GM21528 (cell line): Measurements from ENCODE around the gene HLA-G.

ENCODE experiments used
- ATAC-seq: cut with Tn5 transposase; IDR thresholded peaks from one replicate; pipeline ENCODE4 v1.9.1; 2021; ENCODE audit warnings: mild to moderate bottlenecking, moderate library complexity; ENCODE audit not compliant: unreplicated experiment, low FRiP score

Gene HLA-G

GRCh38 chr6:29815118-29815750, 12.4 kb upstream of the HLA-G start:
- ATAC-seq: no peak

DNA sequence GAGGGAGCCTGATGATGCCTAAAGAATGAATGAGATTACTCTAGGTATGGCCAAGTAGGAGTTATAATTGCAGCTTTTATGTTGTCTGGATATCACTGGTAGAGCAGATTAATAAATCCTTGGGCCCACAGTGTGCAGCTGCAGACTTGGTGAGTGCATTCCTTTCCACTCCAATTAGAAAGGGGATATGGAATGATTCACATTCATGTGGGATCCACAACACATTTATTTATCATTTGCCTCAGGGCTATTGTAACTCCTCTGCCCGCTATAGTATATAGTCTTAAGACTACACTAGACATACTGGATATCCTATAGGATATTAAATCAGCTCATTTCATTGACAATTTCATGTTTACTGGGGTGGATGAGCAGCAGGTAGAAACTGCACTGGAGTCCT, 11.6 kb upstream of the HLA-G start:
- ATAC-seq: no peak

DNA sequence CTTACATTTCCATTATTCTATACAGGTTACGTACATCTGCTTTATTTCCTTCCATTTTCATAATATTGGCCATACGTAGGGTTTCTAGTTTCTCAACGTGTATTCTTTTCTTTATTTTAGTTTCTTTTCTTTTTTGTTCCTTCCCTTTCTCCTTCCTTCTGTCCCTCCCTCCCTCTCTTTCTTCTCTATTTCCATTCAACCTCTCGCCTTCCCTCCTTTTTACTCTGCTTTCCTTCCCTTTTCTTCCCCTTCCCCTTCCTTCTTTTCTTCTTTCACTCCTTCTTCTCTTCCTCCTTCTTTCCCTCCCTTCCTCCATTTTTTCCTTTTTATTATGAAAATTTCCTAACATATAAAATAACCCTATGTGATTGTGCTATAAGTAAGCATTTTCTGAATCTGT, 8.7 kb upstream of the HLA-G start:
- ATAC-seq: no peak

DNA sequence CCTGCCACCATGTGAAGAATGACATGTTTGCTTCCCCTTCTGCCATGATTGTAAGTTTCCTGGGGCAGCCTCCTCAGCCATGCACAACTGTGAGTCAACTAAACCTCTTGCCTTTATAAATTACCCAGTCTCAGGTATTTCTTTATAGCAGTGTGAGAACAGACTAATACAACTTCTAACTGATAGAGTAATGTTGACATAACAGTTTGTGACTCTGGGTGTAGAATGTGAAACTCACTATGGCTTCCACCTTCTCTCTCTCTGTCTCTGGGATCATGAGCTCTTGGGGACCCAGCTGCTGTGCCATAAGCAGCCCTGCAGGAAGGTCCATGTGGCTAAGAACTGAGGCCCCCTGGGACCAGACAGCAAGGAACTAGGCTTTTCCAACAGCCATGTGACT, 3.5 kb upstream of the HLA-G start:
- no peak for ATAC-seq

- ATAC-seq: no peak
Observed at GRCh38 chr6:29825848-29826247, 1.8 kb upstream of the HLA-G start.

- no peak for ATAC-seq
Observed at GRCh38 chr6:29826271-29826670, 1.4 kb upstream of the HLA-G start.

DNA sequence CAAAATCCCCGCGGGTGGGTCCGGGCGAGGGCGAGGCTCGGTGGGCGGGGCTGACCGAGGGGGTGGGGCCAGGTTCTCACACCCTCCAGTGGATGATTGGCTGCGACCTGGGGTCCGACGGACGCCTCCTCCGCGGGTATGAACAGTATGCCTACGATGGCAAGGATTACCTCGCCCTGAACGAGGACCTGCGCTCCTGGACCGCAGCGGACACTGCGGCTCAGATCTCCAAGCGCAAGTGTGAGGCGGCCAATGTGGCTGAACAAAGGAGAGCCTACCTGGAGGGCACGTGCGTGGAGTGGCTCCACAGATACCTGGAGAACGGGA, 809 bp downstream of the HLA-G start:
- no peak for ATAC-seq

DNA sequence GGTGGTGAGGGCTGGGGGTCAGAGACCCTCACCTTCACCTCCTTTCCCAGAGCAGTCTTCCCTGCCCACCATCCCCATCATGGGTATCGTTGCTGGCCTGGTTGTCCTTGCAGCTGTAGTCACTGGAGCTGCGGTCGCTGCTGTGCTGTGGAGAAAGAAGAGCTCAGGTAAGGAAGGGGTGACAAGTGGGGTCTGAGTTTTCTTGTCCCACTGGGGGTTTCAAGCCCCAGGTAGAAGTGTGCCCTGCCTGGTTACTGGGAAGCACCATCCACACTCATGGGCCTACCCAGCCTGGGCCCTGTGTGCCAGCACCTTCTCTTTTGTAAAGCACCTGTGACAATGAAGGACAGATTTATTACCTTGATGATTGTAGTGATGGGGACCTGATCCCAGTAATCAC, 2.1 kb downstream of the HLA-G start:
- ATAC-seq: no peak

- no peak for ATAC-seq
Observed at GRCh38 chr6:29830409-29830808, 2.8 kb downstream of the HLA-G start.

GRCh38 chr6:29831776-29832175, 4.2 kb downstream of the HLA-G start:
- ATAC-seq: no peak

DNA sequence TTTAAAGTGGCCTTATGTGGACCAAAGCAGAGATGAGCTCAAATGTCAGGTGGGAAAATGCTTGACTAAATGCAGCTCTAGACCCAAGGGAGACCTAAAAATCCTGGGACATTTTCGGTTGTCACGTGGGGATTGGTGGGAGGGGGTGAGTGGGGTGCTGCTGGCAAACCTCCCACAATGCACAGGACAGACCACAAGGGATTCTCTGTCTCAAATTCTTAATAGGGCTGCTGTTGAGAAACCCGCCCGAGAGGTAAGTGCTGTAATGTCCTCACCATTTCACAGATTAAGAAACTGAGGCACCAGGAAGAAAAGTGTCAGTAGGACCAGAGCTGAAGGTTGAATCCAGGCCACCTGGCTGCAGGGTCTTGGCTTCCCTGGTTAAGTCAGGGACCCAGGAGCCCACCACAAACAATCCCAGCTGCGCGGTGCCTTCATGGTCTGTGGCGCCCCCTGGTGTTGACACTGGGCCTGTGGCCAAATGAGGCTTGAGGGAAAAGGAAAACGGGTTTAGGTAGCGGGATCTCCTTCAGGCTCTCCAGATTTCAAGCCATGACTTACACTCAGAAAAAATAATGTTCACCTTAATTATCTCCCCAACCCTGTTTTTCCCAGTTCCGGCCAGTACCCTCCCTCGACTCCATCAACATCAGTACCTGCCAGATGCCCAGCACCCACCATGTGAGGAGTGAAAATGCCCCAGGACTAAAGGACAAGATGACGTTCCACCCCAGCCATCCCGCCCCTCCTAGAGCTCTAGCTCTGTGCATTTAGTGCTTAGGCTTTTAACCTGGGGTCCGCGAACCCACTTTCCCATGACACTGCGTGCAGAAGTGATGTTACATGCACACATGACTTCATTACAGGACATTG, 7.2 kb downstream of the HLA-G start:
- ATAC-seq: no peak

GRCh38 chr6:29839917-29840316, 12.3 kb downstream of the HLA-G start:
- no peak for ATAC-seq

DNA sequence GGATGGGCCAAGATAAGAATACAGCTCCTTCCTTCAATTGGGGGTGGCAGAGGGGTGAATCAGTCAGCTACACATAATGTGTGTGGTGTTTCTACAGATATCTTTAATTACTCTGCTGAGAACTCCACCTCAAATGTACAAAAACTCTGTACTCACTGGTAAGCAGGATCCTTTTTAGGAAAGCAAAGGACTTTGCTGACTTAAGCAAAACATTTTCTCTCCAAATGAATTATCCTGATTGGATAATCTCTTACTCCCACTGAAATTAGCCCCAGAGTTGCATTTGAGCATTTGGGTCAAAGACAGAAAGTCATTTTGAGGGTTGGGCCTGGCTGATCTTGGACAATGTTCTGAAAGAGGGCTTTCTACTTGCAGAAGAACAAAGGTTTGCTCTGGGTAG, 13.4 kb downstream of the HLA-G start:
- no peak for ATAC-seq

GRCh38 chr6:29845405-29846006, 17.9 kb downstream of the HLA-G start:
- ATAC-seq: no peak

GRCh38 chr6:29847871-29848630, 20.4 kb downstream of the HLA-G start:
- ATAC-seq: no peak

GRCh38 chr6:29850011-29850553, 22.5 kb downstream of the HLA-G start:
- no peak for ATAC-seq

DNA sequence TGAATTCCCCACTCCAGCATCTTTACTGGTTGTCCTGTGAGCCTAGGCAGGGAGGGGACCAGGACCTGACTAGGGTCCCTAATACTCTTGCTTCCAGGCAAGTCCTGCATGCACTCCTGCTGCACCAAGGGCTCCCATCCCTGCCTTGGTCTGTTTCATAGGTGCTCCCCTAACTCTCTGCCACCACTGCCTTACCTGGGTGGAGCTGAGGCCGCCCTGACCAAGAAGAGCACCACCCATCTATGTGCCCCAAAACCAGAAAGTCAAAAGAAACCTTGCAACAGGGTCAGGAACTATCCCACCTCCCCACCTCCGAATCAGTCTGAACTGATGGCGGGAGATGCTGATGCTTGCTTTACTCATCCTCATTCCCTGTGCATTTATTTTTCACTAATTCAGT, 23.6 kb downstream of the HLA-G start:
- ATAC-seq: no peak

GRCh38 chr6:29853245-29853644, 25.6 kb downstream of the HLA-G start:
- no peak for ATAC-seq

DNA sequence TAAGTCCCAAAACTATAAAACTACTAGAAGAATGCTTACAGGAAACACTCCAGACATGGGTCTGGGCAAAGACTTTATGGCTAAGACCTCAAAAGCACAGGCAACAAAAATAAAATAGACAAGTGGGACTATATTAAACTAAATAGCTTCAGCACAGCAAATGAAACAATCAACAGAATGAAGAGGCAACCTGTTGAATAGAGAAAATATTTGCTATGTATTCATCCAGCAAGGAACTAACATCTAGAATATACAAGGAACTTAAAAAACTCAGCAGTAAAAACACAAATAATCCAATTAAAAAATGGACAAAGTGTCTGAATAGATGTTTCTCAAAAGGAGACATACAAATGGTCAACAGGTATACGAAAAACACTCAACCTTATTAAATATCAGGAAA, 30.4 kb downstream of the HLA-G start:
- ATAC-seq: no peak

DNA sequence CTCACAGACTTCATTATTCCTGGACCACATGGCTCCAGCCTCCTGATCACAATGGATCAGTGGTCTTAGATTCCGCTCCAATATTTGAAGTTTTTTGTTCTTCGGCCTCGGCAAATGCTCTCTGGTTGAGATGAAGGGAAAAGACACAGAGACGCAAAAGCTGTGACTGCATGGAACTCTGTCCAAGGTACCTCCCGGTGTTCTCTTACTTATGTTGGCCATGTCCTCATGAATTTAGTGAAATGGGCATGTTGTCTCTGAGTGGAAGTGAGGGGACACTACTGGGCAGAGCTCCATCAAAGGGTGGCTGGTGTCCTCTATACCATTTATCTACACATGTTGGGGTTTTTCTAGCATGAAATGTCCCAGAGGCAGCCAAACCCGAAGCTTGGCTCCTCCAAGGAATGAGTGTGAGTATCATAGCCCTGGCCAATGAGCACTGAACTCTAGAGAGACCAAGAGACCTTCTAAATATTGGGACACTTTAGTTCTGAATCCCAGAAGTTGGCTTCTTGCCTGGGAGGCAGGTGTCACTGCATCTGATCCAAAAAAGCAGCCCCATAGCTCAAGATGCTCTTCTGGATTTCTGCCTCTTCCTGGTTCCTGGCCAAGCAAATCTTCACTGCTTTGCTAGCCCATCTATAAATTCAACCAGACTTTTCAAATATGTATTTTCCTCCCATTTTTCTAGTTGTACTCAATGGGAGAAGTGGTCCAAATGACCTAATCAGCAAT, 34.1 kb downstream of the HLA-G start:
- ATAC-seq: no peak
